ENCODE measurements around the gene MORC4. TPM values are rescaled to one million over a fixed set of nuclear protein-coding genes. Genes with fewer than 3 reads are reported as not detected.

The MORC4 gene
- total RNA-seq, 4 donors from 2014 or later: 15.3 to 24.6 (median 18.6) TPM

- H3K4me1 ChIP-seq: no peaks in the 10 kb centered on the region
- H3K27me3 ChIP-seq: no peaks in the 10 kb centered on the region
- 91 to 100% methylated on average over 4 of the region's 4 CpGs for WGBS, 2 donors
- no peaks in the 10 kb centered on the region for H3K36me3 ChIP-seq
- no peak overlapping the region for H3K27ac ChIP-seq
- DNase-seq: no peak
- intact Hi-C loops (cut with DNase I): loop anchor here (5.0 kb wide), 1 partner anchor 52 kb away; the partner anchor contains the start of gene RIPPLY1
- TF ChIP-seq CTCF (IDR thresholded peaks at IDR 0.05): no peak
- TF ChIP-seq POLR2A (IDR thresholded peaks at IDR 0.05): no peak
- no peak overlapping the region for H3K4me3 ChIP-seq (replicated peaks in 1 of 3)
- H3K9me3 ChIP-seq: no peaks in the 10 kb centered on the region
These were observed 46.0 kb downstream of the MORC4 start for GRCh38 chrX:106954041-106954440.

GRCh38 chrX:106952988-106953387 is 47.0 kb downstream of the MORC4 start:
- WGBS, 2 donors: 10 to 30% methylated on average over 1 of the region's 1 CpG
- Histone ChIP-seq H3K4me3 (replicated peaks in 1 of 3) (no peak overlapping the region), H3K36me3 (no peaks in the 10 kb centered on the region), H3K9me3 (no peaks in the 10 kb centered on the region), H3K27ac (no peak overlapping the region), H3K4me1 (no peaks in the 10 kb centered on the region), H3K27me3 (no peaks in the 10 kb centered on the region)
- intact Hi-C loops (cut with DNase I): loop anchor here (5.0 kb wide), 1 partner anchor 51 kb away; the partner anchor contains the start of gene RIPPLY1
- no peak for TF ChIP-seq POLR2A (IDR thresholded peaks at IDR 0.05)
- TF ChIP-seq CTCF (IDR thresholded peaks at IDR 0.05): peak in 4 of 6 experiments; percentile 19 to 62 (median 49)
- DNase-seq: no peak

DNA sequence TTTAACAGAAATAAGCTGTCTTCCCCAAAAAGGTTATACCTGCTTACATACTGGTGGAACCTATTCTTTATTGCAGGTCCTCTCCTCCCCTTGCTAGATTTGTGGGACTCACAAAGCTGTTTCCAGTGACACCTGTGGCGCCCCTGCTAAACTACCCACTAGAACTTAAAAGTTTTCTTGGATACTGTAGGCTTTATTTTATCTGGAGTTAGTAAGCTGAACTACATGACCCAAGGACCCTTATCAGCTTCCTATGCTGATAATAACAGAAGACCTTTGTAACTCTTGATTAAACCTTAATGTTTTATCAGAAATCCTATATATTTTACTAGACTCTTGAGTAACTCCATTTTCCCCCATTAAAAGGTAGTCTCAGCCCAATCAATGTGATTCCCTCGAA is 47.5 kb downstream of the MORC4 start:
- 97% methylated on average over 2 of the region's 2 CpGs for WGBS, 2 donors
- Histone ChIP-seq H3K36me3 (no peaks in the 10 kb centered on the region), H3K27me3 (no peaks in the 10 kb centered on the region), H3K27ac (no peak overlapping the region), H3K4me1 (no peaks in the 10 kb centered on the region), H3K4me3 (replicated peaks in 1 of 3) (no peak overlapping the region), H3K9me3 (no peaks in the 10 kb centered on the region)
- DNase-seq: no peak
- TF ChIP-seq CTCF (IDR thresholded peaks at IDR 0.05): no peak
- no peak for TF ChIP-seq POLR2A (IDR thresholded peaks at IDR 0.05)
- intact Hi-C loops (cut with DNase I): loop anchor here (5.0 kb wide), 1 partner anchor 50 kb away; the partner anchor contains the start of gene RIPPLY1

- DNase-seq: no peak
- Histone ChIP-seq H3K27me3 (no peaks in the 10 kb centered on the region), H3K27ac (no peak overlapping the region), H3K4me3 (replicated peaks in 1 of 3) (no peak overlapping the region), H3K36me3 (no peaks in the 10 kb centered on the region), H3K4me1 (no peaks in the 10 kb centered on the region), H3K9me3 (no peaks in the 10 kb centered on the region)
- TF ChIP-seq CTCF (IDR thresholded peaks at IDR 0.05) (no peak), POLR2A (IDR thresholded peaks at IDR 0.05) (no peak)
- WGBS, 2 donors: 92 to 98% methylated on average over 3 of the region's 3 CpGs
- intact Hi-C loops (cut with DNase I): loop anchor here (5.0 kb wide), 1 partner anchor 50 kb away; the partner anchor contains the start of gene RIPPLY1
These were observed 47.9 kb downstream of the MORC4 start for GRCh38 chrX:106952089-106952488.

DNA sequence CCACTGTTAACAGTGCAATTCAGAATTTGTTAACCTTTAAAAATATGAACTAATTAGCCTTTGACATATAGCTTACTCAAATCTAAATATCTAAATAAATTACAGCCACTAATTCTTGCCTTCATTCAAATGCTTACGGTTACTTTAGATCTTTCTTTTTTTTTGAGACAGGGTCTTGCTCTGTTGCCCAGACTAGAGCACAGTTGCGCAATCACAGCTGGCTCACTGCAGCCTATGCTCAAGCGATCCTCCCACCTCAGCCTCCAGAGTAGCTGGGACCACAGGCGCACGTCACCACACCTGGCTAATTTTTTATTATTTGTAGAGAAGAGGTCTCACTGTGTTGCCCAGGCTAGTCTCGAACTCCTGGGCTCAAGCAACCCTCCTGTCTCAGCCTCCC is 48.8 kb downstream of the MORC4 start:
- intact Hi-C loops (cut with DNase I): loop anchor here (5.0 kb wide), 1 partner anchor 49 kb away; the partner anchor contains the start of gene RIPPLY1
- Histone ChIP-seq H3K27me3 (no peaks in the 10 kb centered on the region), H3K9me3 (no peaks in the 10 kb centered on the region), H3K4me3 (replicated peaks in 1 of 3) (no peak overlapping the region), H3K4me1 (no peaks in the 10 kb centered on the region), H3K27ac (no peak overlapping the region), H3K36me3 (no peaks in the 10 kb centered on the region)
- no peak for TF ChIP-seq POLR2A (IDR thresholded peaks at IDR 0.05)
- TF ChIP-seq CTCF (IDR thresholded peaks at IDR 0.05): no peak
- no peak for DNase-seq
- WGBS, 2 donors: 89 to 90% methylated on average over 6 of the region's 6 CpGs

Measured in thyroid gland (tissue), 4 donors.